H1 (cell line): ENCODE measurements around the gene MAB21L3. TPM values are rescaled to one million over a fixed set of nuclear protein-coding genes. Genes with fewer than 3 reads are reported as not detected.

Source experiments
- CTCF ChIA-PET: fragments of 300-600 bp; sonication (Branson Sonifier 250); formaldehyde crosslinking; loops from one replicate; lab custom pipeline; 2021; ENCODE audit not compliant: partially characterized antibody; lab: Charles Lee
- POLR2A ChIA-PET: fragments of 300-600 bp; sonication (Branson Sonifier 250); formaldehyde crosslinking; loops from one replicate; lab custom pipeline; 2021; ENCODE audit warnings: inconsistent platforms; ENCODE audit not compliant: partially characterized antibody; lab: Charles Lee
- DNase-seq, 2 experiments: peaks; one replicate each; pipeline versions ENCODE4 v3.0.0 to v3.0.0-alpha.2; 2010 to 2022; ENCODE audit warnings: low spot score in 2 of 2, low read depth in 1 of 2, mixed read lengths in 1 of 2
- FAIRE-seq: peaks from 2 replicates; lab custom pipeline; 2011; peaks lifted over from hg19 to GRCh38; lab: Jason Lieb, UNC
- H2AFZ ChIP-seq: 2 replicates; pipeline ENCODE4 v1.8.1; 2012; ENCODE audit warnings: low read length, inconsistent platforms
- H2AK5ac ChIP-seq: 2 replicates; pipeline ENCODE4 v1.6.1; 2013; ENCODE audit warnings: low read depth, low read length
- H2BK120ac ChIP-seq: replicated peaks from 2 replicates; pipeline ENCODE3; 2013; ENCODE audit warnings: low read depth, low read length, inconsistent platforms
- H2BK12ac ChIP-seq: 2 replicates; pipeline ENCODE4 v1.6.1; 2013; ENCODE audit warnings: low read depth, low read length
- H2BK15ac ChIP-seq: 2 replicates; pipeline ENCODE4 v1.6.1; 2013; ENCODE audit warnings: low read length
- H2BK20ac ChIP-seq: 2 replicates; pipeline ENCODE4 v1.6.1; 2013; ENCODE audit warnings: low read length
- H2BK5ac ChIP-seq: 2 replicates; pipeline ENCODE4 v1.6.1; 2013; ENCODE audit warnings: low read depth, low read length
- H3K14ac ChIP-seq: 2 replicates; pipeline ENCODE4 v1.6.1; 2013; ENCODE audit warnings: inconsistent platforms; ENCODE audit not compliant: insufficient read length
- H3K18ac ChIP-seq: 2 replicates; pipeline ENCODE4 v1.6.1; 2013; ENCODE audit warnings: low read length; ENCODE audit errors: extremely low read depth
- H3K23ac ChIP-seq: 2 replicates; pipeline ENCODE4 v1.6.1; 2013; ENCODE audit warnings: inconsistent platforms; ENCODE audit not compliant: insufficient read length
- H3K23me2 ChIP-seq: 2 replicates; pipeline ENCODE4 v1.6.1; 2013; ENCODE audit warnings: low read depth, low read length
- H3K27ac ChIP-seq: 2 replicates; pipeline ENCODE4 v1.6.1; 2011; ENCODE audit warnings: low read depth, low read length, inconsistent platforms
- H3K27me3 ChIP-seq, 4 experiments: replicated peaks in 1 of 4; 1 replicate in 1 of 4; 2 replicates in 3 of 4; pipeline versions ENCODE4 v1.6.1 to v1.8.1; 2011 to 2013; ENCODE audit warnings: low read length in 3 of 4, mild to moderate bottlenecking in 3 of 4, inconsistent platforms in 2 of 4, mixed read lengths in 2 of 4, moderate library complexity in 1 of 4; ENCODE audit not compliant: control insufficient read depth in 3 of 4, insufficient read depth in 3 of 4; ENCODE audit errors: extremely low read depth in 1 of 4
- H3K36me3 ChIP-seq, 4 experiments: 2 replicates each; pipeline versions ENCODE4 v1.6.1 to v1.8.1; 2011 to 2013; ENCODE audit warnings: mild to moderate bottlenecking in 4 of 4, low read length in 3 of 4, moderate library complexity in 2 of 4, control low read depth in 1 of 4, inconsistent platforms in 1 of 4; ENCODE audit not compliant: insufficient read depth in 4 of 4, control insufficient read depth in 2 of 4
- H3K4ac ChIP-seq: replicated peaks from 2 replicates; pipeline ENCODE3; 2013; ENCODE audit warnings: low read length, low read depth, mixed read lengths, inconsistent platforms; ENCODE audit not compliant: insufficient read length
- H3K4me1 ChIP-seq, 4 experiments: replicated peaks in 1 of 4; 1 replicate in 1 of 4; 2 replicates in 3 of 4; pipeline versions ENCODE4 v1.6.1 to v1.8.1; 2011 to 2013; ENCODE audit warnings: low read length in 3 of 4, inconsistent platforms in 2 of 4, mixed read lengths in 1 of 4; ENCODE audit not compliant: insufficient read depth in 4 of 4, control insufficient read depth in 3 of 4
- H3K4me2 ChIP-seq, 2 experiments: 2 replicates each; pipeline versions ENCODE4 v1.6.1 to v1.8.1; 2011 to 2013; ENCODE audit warnings: low read depth in 2 of 2, low read length in 2 of 2, control low read depth in 1 of 2, inconsistent platforms in 1 of 2, mild to moderate bottlenecking in 1 of 2; ENCODE audit not compliant: insufficient read depth in 1 of 2
- H3K4me3 ChIP-seq, 4 experiments: fragments of 200-600, 300-600 bp in 1 of 4; sonication (generic), shearing (Covaris generic), sonication (Bioruptor Twin) in 1 of 4; 2 replicates each; pipeline versions ENCODE4 v1.5.1 to v1.8.1; 2011 to 2016; ENCODE audit warnings: low read length in 4 of 4, low read depth in 3 of 4, control low read depth in 2 of 4, inconsistent platforms in 2 of 4, mild to moderate bottlenecking in 2 of 4, mixed read lengths in 1 of 4, moderate library complexity in 1 of 4; ENCODE audit not compliant: insufficient read depth in 2 of 4; ENCODE audit errors: extremely low read depth in 1 of 4
- H3K56ac ChIP-seq: replicated peaks from 2 replicates; pipeline ENCODE3; 2013; ENCODE audit warnings: low read depth, mild to moderate bottlenecking, mixed read lengths, low read length, inconsistent platforms; ENCODE audit not compliant: insufficient read length
- H3K79me1 ChIP-seq: 2 replicates; pipeline ENCODE4 v1.6.1; 2013; ENCODE audit warnings: low read depth, low read length, control low read depth
- H3K79me2 ChIP-seq, 2 experiments: 2 replicates each; pipeline versions ENCODE4 v1.6.1 to v1.8.1; 2012 to 2013; ENCODE audit warnings: low read length in 2 of 2, mild to moderate bottlenecking in 2 of 2, inconsistent platforms in 1 of 2; ENCODE audit not compliant: insufficient read depth in 2 of 2, control insufficient read depth in 1 of 2
- H3K9ac ChIP-seq, 4 experiments: replicated peaks in 1 of 4; 1 replicate in 1 of 4; 2 replicates in 3 of 4; pipeline versions ENCODE4 v1.6.1 to v1.8.1; 2011 to 2013; ENCODE audit warnings: low read depth in 3 of 4, low read length in 3 of 4, control low read depth in 2 of 4, mild to moderate bottlenecking in 2 of 4, moderate library complexity in 2 of 4, inconsistent platforms in 1 of 4; ENCODE audit errors: extremely low read depth in 1 of 4
- H3K9me3 ChIP-seq, 2 experiments: 2 replicates each; pipeline versions ENCODE4 v1.6.1 to v1.8.1; 2012 to 2013; ENCODE audit warnings: mild to moderate bottlenecking in 2 of 2, moderate library complexity in 2 of 2, control low read depth in 1 of 2, inconsistent platforms in 1 of 2, low read depth in 1 of 2, low read length in 1 of 2, mixed read lengths in 1 of 2; ENCODE audit not compliant: insufficient read depth in 2 of 2
- H4K20me1 ChIP-seq, 2 experiments: replicated peaks in 1 of 2; 2 replicates each; pipeline versions ENCODE3 to v1.8.1; 2011 to 2013; ENCODE audit warnings: inconsistent platforms in 2 of 2, low read length in 2 of 2, mild to moderate bottlenecking in 1 of 2; ENCODE audit not compliant: insufficient read depth in 2 of 2, control insufficient read depth in 1 of 2
- H4K5ac ChIP-seq: 2 replicates; pipeline ENCODE4 v1.6.1; 2013; ENCODE audit warnings: low read length, low read depth, mixed read lengths, inconsistent platforms; ENCODE audit not compliant: insufficient read length
- H4K8ac ChIP-seq: 2 replicates; pipeline ENCODE4 v1.8.0; 2013; ENCODE audit warnings: mild to moderate bottlenecking, moderate library complexity, low read length, inconsistent platforms; ENCODE audit not compliant: insufficient read depth; ENCODE audit errors: extremely low read depth
- H4K91ac ChIP-seq: replicated peaks from 2 replicates; pipeline ENCODE3; 2013; ENCODE audit warnings: low read length, mixed read lengths, inconsistent platforms; ENCODE audit not compliant: insufficient read length
- ASH2L ChIP-seq: fragments of 200-600, 300-600 bp; sonication (generic); IDR thresholded peaks from one replicate; pipeline ENCODE4 v1.7.1; 2017; ENCODE audit warnings: low read length
- EZH2 ChIP-seq: fragments of 200-600 bp; sonication (generic); IDR thresholded peaks from 2 replicates; pipeline ENCODE4 v1.7.1; 2012; ENCODE audit warnings: low read depth, mild to moderate bottlenecking, moderate library complexity, low read length, inconsistent platforms; ENCODE audit not compliant: severe bottlenecking
- JUND ChIP-seq: IDR thresholded peaks from 2 replicates; pipeline ENCODE4 v1.6.1; 2011; ENCODE audit warnings: mild to moderate bottlenecking, improper control_type of control experiment, low read length
- PHF8 ChIP-seq: fragments of 200-600 bp; sonication (generic); conservative IDR thresholded peaks from 2 replicates; pipeline ENCODE4 v1.7.1; 2012; ENCODE audit warnings: low read depth, mild to moderate bottlenecking, inconsistent platforms, low read length, moderate library complexity
- SRF ChIP-seq: IDR thresholded peaks from 2 replicates; pipeline ENCODE4 v1.6.1; 2011; ENCODE audit warnings: mild to moderate bottlenecking, low read depth, low read length, moderate library complexity
- TAF1 ChIP-seq: IDR thresholded peaks from 2 replicates; pipeline ENCODE4 v1.6.1; 2011; ENCODE audit warnings: mild to moderate bottlenecking, low read depth, low read length
- TEAD4 ChIP-seq: IDR thresholded peaks from 2 replicates; pipeline ENCODE4 v1.6.1; 2012; ENCODE audit warnings: low read depth, low read length, inconsistent platforms, mixed read lengths
- WGBS, 2 experiments: shearing (Covaris generic) in 1 of 2; methylation state at CpG; one replicate each; pipeline versions ENCODE4 v1.1.6 to v1.1.7; 2013 to 2015; ENCODE audit warnings: low lambda C conversion rate in 2 of 2, mixed read lengths in 2 of 2, inconsistent platforms in 1 of 2, low coverage in 1 of 2, missing lambda C conversion rate in 1 of 2; ENCODE audit not compliant: insufficient replicate concordance in 2 of 2, insufficient coverage in 1 of 2, insufficient read length in 1 of 2; ENCODE audit errors: extremely low coverage in 1 of 2, missing lambda C conversion rate in 1 of 2; 5-methylcytosine and 5-hydroxymethylcytosine counted together
- polyA plus RNA-seq, 7 experiments: library from polyadenylated mRNA; depleted of rRNA in 3 of 7; stranded (reverse) in 5 of 7; unstranded in 2 of 7; fragments of >200 nt in 5 of 7; fragments of 200-250 nt in 2 of 7; gene quantifications; 1 replicate in 5 of 7; 2 replicates in 1 of 7; 4 replicates in 1 of 7; pipeline versions ENCODE4 v1.2.1 to v1.2.3, GENCODE V29; 2011 to 2013; ENCODE audit warnings: missing spikeins in 2 of 7, mixed read lengths in 2 of 7
- total RNA-seq: library from RNA; stranded (reverse); fragmentation: NEBNext Ultra II Directional; extraction: Animal tissue kit (Norgen Biotek cat#: 25700); gene quantifications from 2 replicates; pipeline ENCODE4 v1.2.1, GENCODE V29; 2021

MAB21L3 gene
- total and polyA plus RNA-seq, 2 of the 8 experiments (the other 6 are each of a cell fraction or from before 2014, with no cell fraction given): not detected

DNA sequence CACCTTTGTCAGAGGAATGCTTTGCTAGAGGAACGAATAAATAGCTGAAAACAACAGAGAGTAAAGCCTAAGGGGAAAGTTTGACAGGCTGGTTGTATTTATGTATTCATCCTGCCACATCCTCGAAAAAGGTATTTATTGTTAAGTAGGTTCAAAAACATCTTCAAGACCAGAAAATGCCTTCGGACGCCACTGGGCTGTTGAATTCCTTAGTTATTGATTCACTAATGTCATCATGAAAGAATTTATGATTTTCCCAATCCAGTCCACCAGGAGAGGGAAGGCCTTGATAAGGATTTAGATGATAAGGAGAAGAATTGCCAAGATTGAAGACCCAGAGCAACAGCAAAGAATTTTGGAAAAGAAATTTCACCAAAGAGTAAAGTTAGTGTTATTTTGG is 35.2 kb upstream of the MAB21L3 start:
- WGBS, 2 experiments: 88% methylated on average over 4 of the region's 4 CpGs; no CpG with 5 or more reads in 1 of the 2 experiments
- no peaks in the 10 kb centered on the region for H3K79me1 ChIP-seq
- no peak overlapping the region for H2BK15ac ChIP-seq
- H3K23ac ChIP-seq: no peak overlapping the region
- no peaks in the 10 kb centered on the region for H3K4me1 ChIP-seq
- H3K27me3 ChIP-seq: no peaks in the 10 kb centered on the region
- peak; percentile 28 for FAIRE-seq
- no peak for TF ChIP-seq JUND
- TF ChIP-seq ASH2L: no peak
- no peak for TF ChIP-seq SRF
- TF ChIP-seq EZH2: no peak
- TF ChIP-seq TAF1: no peak
- no peak for TF ChIP-seq PHF8
- no peak for TF ChIP-seq TEAD4
- TF ChIP-seq, all 59 proteins: peak for 0
- Histone ChIP-seq H2BK120ac (no peak overlapping the region), H4K91ac (no peak overlapping the region), H3K18ac (no peak overlapping the region), H4K5ac (no peak overlapping the region), H2AFZ (no peak overlapping the region), H2BK5ac (no peak overlapping the region), H3K79me2 (no peaks in the 10 kb centered on the region), H3K4ac (no peak overlapping the region), H2BK12ac (no peak overlapping the region), H4K20me1 (no peaks in the 10 kb centered on the region), H3K9me3 (no peaks in the 10 kb centered on the region), H2AK5ac (no peak overlapping the region), H3K14ac (no peak overlapping the region), H3K36me3 (no peaks in the 10 kb centered on the region), H2BK20ac (no peak overlapping the region), H3K4me2 (no peak overlapping the region), H3K56ac (no peak overlapping the region), H3K27ac (no peak overlapping the region), H3K4me3 (no peak overlapping the region), H3K9ac (no peak overlapping the region), H4K8ac (no peak overlapping the region), H3K23me2 (no peaks in the 10 kb centered on the region; the same call in 1 of the 2 replicates)
- POLR2A ChIA-PET: no interaction called here
- CTCF ChIA-PET: no interaction called here
- DNase-seq: no peak
